ENCODE results near the gene COL9A2. TPM values are rescaled to one million over a fixed set of nuclear protein-coding genes. Genes with fewer than 3 reads are reported as not detected.
A peak's percentile ranks its signal among the peaks of the same experiment; 100 is the strongest.

Gene COL9A2
- total RNA-seq, 2 experiments from 2014 or later, result 10.6 to 21.4 TPM

DNA sequence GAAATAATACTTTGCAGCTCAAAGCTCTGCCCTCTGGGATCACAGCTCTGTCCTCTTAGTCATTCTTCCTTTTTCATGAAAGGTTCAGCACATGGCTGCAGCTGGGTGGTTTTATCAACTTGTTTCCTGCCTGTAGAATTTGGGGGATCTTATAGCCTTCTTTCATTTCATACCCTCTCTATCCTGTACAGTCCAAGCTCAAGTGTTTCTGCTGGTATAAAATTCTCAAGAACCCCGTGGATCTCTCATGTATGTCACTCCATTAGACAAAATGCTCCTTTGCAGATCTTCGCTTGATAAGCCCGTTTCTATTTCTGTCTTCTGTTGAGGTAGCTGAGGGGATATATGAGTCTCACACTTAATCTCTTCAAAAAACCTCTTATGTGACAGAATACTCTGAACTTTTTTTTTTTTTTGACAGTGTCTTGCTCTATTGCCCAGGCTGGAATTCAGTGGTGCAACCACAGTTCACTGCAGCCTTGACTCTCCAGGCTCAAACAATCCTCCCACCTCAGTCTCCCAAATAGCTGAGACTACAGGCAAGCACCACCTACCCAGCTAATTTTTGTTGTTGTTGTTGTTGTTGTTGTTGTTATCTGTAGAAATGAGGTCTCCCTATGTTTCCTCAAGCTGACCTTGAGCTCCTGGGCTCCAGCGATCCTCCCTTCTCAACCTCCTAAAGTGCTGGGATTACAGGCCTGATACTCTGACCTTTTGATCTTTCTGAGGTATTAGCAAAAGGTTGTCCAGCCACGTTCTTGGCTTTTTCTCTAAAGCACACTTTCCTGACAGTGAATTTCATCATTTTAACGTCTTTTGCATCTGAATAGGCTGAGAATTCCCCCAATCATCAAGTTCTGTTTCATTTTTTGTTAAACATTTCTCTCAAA is 24.6 kb upstream of the COL9A2 start:
- POLR2A ChIA-PET, result interaction anchor here (0.6 to 2.3 kb wide), 25 partner anchors 10 to 365 kb away, joined by 3 to 11 read pairs (median 3); partner anchors contain the start of gene SMAP2

GRCh38 chr1:40339420-40340323 is 22.6 kb upstream of the COL9A2 start:
- Histone ChIP-seq H3K9me3 (ENCODE audit: low read length) (no peaks in the 10 kb centered on the region), H3K4me2 (ENCODE audit: low read length) (no peak overlapping the region), H3K4me1 (ENCODE audit: insufficient read depth, low read length, poor library complexity, severe bottlenecking) (peaks cover 27% of the 10 kb centered on the region), H3K9me2 (ENCODE audit: insufficient read depth, low read length) (no peaks in the 10 kb centered on the region), H3K36me3 (ENCODE audit: insufficient read depth, low read length) (no peaks in the 10 kb centered on the region), H3K27ac (ENCODE audit: low read depth, low read length, poor library complexity, severe bottlenecking) (no peak overlapping the region), H3K79me2 (ENCODE audit: insufficient read depth, low read depth, low read length) (no peaks in the 10 kb centered on the region), H2AFZ (ENCODE audit: low read length) (peak overlapping the region; percentile 50; the same call in 1 of the 2 replicates), H3K4me3 (ENCODE audit: low read depth, low read length, poor library complexity, severe bottlenecking) (no peak overlapping the region), H4K20me1 (ENCODE audit: insufficient read depth, low read length) (no peaks in the 10 kb centered on the region)
- ChIA-PET POLR2A (interaction anchor here (0.5 to 2.3 kb wide), 5 partner anchors 12 to 362 kb away, joined by 3 to 7 read pairs (median 4); no protein-coding TSS in a partner anchor), CTCF (ENCODE audit: unreplicated experiment) (interaction anchor here (0.6 to 2.0 kb wide), 7 partner anchors 25 to 237 kb away, joined by 3 to 19 read pairs (median 6); partner anchors contain the start of genes SMAP2 and ZFP69B)
- BruUV-seq (replicated peaks), result no TSS peak
- TF ChIP-seq CTCF (conservative IDR thresholded peaks at IDR 0.05; ENCODE audit: low read length), result no peak
- no peak for TF ChIP-seq EZH2phosphoT487 (IDR thresholded peaks at IDR 0.05; ENCODE audit: borderline replicate concordance, low read depth, low read length)
- DNase-seq (ENCODE audit: low spot score), result no peak
- intact Hi-C loops (cut with micrococcal nuclease; ENCODE audit: unreplicated experiment), result loop anchor here (2.0 kb wide), 2 partner anchors 23 to 187 kb away; partner anchors contain the start of gene COL9A2

More for the DNA sequence above, 24.6 kb upstream of the COL9A2 start:
- DNase-seq (ENCODE audit: low spot score), result peak; percentile 50
- CTCF ChIA-PET (ENCODE audit: unreplicated experiment), result interaction anchor here (1.0 to 1.2 kb wide), 3 partner anchors 13 to 198 kb away, joined by 3 read pairs; no protein-coding TSS in a partner anchor
- H3K36me3 ChIP-seq (ENCODE audit: insufficient read depth, low read length), result no peaks in the 10 kb centered on the region
- no TSS peak for BruUV-seq (replicated peaks)
- no peak overlapping the region for H3K27ac ChIP-seq (ENCODE audit: low read depth, low read length, poor library complexity, severe bottlenecking)
- no peaks in the 10 kb centered on the region for H4K20me1 ChIP-seq (ENCODE audit: insufficient read depth, low read length)
- intact Hi-C loops (cut with micrococcal nuclease; ENCODE audit: unreplicated experiment), result no loop called here
- H3K9me3 ChIP-seq (ENCODE audit: low read length), result no peaks in the 10 kb centered on the region
- H2AFZ ChIP-seq (ENCODE audit: low read length), result peak overlapping the region; percentile 88
- no peak for TF ChIP-seq EZH2phosphoT487 (IDR thresholded peaks at IDR 0.05; ENCODE audit: borderline replicate concordance, low read depth, low read length)
- no peak for TF ChIP-seq CTCF (conservative IDR thresholded peaks at IDR 0.05; ENCODE audit: low read length)
- H3K4me3 ChIP-seq (ENCODE audit: low read depth, low read length, poor library complexity, severe bottlenecking), result no peak overlapping the region
- no peaks in the 10 kb centered on the region for H3K9me2 ChIP-seq (ENCODE audit: insufficient read depth, low read length)
- peaks cover 34% of the 10 kb centered on the region for H3K4me1 ChIP-seq (ENCODE audit: insufficient read depth, low read length, poor library complexity, severe bottlenecking)
- H3K79me2 ChIP-seq (ENCODE audit: insufficient read depth, low read depth, low read length), result no peaks in the 10 kb centered on the region
- H3K4me2 ChIP-seq (ENCODE audit: low read length), result peak overlapping the region; percentile 37
